KMS-11 (cell line): ENCODE results near the gene TRRAP.

ENCODE experiments used
- H2AFZ ChIP-seq: fragments of 200-600 bp; sonication (generic); 2 replicates; pipeline ENCODE4 v1.6.1; 2016; ENCODE audit warnings: antibody characterized with exemption, mixed run types, low read depth
- H3K27ac ChIP-seq: fragments of 200-600 bp; sonication (generic); 2 replicates; pipeline ENCODE4 v1.6.1; 2016; ENCODE audit warnings: mild to moderate bottlenecking, mixed run types
- H3K27me3 ChIP-seq: fragments of 200-600 bp; sonication (generic); 2 replicates; pipeline ENCODE4 v1.6.1; 2017; ENCODE audit warnings: mild to moderate bottlenecking, low read depth, mixed run types, moderate library complexity; ENCODE audit not compliant: insufficient read depth
- H3K36me3 ChIP-seq: fragments of 200-600 bp; sonication (generic); 2 replicates; pipeline ENCODE4 v1.6.1; 2017; ENCODE audit warnings: mild to moderate bottlenecking, mixed run types; ENCODE audit not compliant: insufficient read depth
- H3K4me1 ChIP-seq: fragments of 200-600 bp; sonication (generic); 2 replicates; pipeline ENCODE4 v1.6.1; 2016; ENCODE audit warnings: mild to moderate bottlenecking, low read depth, mixed run types; ENCODE audit not compliant: poor library complexity, severe bottlenecking
- H3K4me2 ChIP-seq: fragments of 200-600 bp; sonication (generic); 2 replicates; pipeline ENCODE4 v1.7.0; 2016; ENCODE audit warnings: mild to moderate bottlenecking, mixed run types
- H3K4me3 ChIP-seq: fragments of 200-600 bp; sonication (generic); IDR thresholded peaks from 2 replicates; pipeline ENCODE4 v1.6.1; 2017; ENCODE audit warnings: low read depth, low read length, mixed read lengths; ENCODE audit not compliant: insufficient read depth
- H3K79me2 ChIP-seq: fragments of 200-600 bp; sonication (generic); 2 replicates; pipeline ENCODE4 v1.6.1; 2016; ENCODE audit warnings: low read depth, mixed run types; ENCODE audit not compliant: insufficient read depth
- H3K9ac ChIP-seq: fragments of 200-600 bp; sonication (generic); 2 replicates; pipeline ENCODE4 v1.6.1; 2016; ENCODE audit warnings: mild to moderate bottlenecking, mixed run types
- H4K20me1 ChIP-seq: fragments of 200-600 bp; sonication (generic); 2 replicates; pipeline ENCODE4 v1.6.1; 2016; ENCODE audit warnings: mild to moderate bottlenecking, mixed run types; ENCODE audit not compliant: insufficient read depth
- CTCF ChIP-seq: fragments of 200-600 bp; sonication (generic); conservative IDR thresholded peaks from 2 replicates; pipeline ENCODE4 v1.6.1; 2017; ENCODE audit warnings: low read depth, mild to moderate bottlenecking, antibody characterized with exemption, low read length, moderate library complexity, mixed read lengths

The TRRAP gene

GRCh38 chr7:98934267-98934666 is 55.9 kb downstream of the TRRAP start:
- Histone ChIP-seq H3K4me2 (no peak overlapping the region), H3K27ac (no peak overlapping the region; the same call in 1 of the 2 replicates), H3K4me3 (no peak overlapping the region), H3K4me1 (peaks cover 55% of the 10 kb centered on the region), H3K79me2 (peaks cover 31% of the 10 kb centered on the region), H3K36me3 (peaks cover 33% of the 10 kb centered on the region), H3K9ac (no peak overlapping the region), H3K27me3 (no peaks in the 10 kb centered on the region), H4K20me1 (no peaks in the 10 kb centered on the region), H2AFZ (no peak overlapping the region)
- no peak for TF ChIP-seq CTCF

GRCh38 chr7:98935811-98936210 is 57.5 kb downstream of the TRRAP start:
- Histone ChIP-seq H4K20me1 (no peaks in the 10 kb centered on the region), H3K4me3 (no peak overlapping the region), H2AFZ (no peak overlapping the region), H3K36me3 (peaks cover 33% of the 10 kb centered on the region), H3K79me2 (peaks cover 40% of the 10 kb centered on the region), H3K9ac (no peak overlapping the region), H3K4me2 (no peak overlapping the region), H3K4me1 (peaks cover 39% of the 10 kb centered on the region), H3K27ac (no peak overlapping the region; the same call in 1 of the 2 replicates), H3K27me3 (no peaks in the 10 kb centered on the region)
- no peak for TF ChIP-seq CTCF

GRCh38 chr7:98943336-98943735 is 65.0 kb downstream of the TRRAP start:
- no peak overlapping the region for H3K9ac ChIP-seq
- no peaks in the 10 kb centered on the region for H3K27me3 ChIP-seq
- peaks cover 15% of the 10 kb centered on the region; the same call in 1 of the 2 replicates for H3K36me3 ChIP-seq
- H3K79me2 ChIP-seq, result peaks cover 37% of the 10 kb centered on the region; the same call in 1 of the 2 replicates
- no peak for TF ChIP-seq CTCF
- H3K4me3 ChIP-seq, result no peak overlapping the region
- H3K4me1 ChIP-seq, result no peaks in the 10 kb centered on the region
- no peak overlapping the region for H3K27ac ChIP-seq
- no peaks in the 10 kb centered on the region; the same call in 1 of the 2 replicates for H4K20me1 ChIP-seq
- H3K4me2 ChIP-seq, result no peak overlapping the region
- H2AFZ ChIP-seq, result no peak overlapping the region

- no peak overlapping the region for H3K27ac ChIP-seq
- no peak overlapping the region for H3K9ac ChIP-seq
- H4K20me1 ChIP-seq, result no peaks in the 10 kb centered on the region; the same call in 1 of the 2 replicates
- no peak overlapping the region for H2AFZ ChIP-seq
- peaks cover 24% of the 10 kb centered on the region; the same call in 1 of the 2 replicates for H3K36me3 ChIP-seq
- no peak for TF ChIP-seq CTCF
- no peak overlapping the region for H3K4me2 ChIP-seq
- H3K4me1 ChIP-seq, result no peaks in the 10 kb centered on the region
- H3K4me3 ChIP-seq, result no peak overlapping the region
- no peaks in the 10 kb centered on the region for H3K27me3 ChIP-seq
- H3K79me2 ChIP-seq, result peaks cover 37% of the 10 kb centered on the region; the same call in 1 of the 2 replicates
Measured at GRCh38 chr7:98944386-98944785, 66.1 kb downstream of the TRRAP start.
